Superior temporal gyrus (tissue), 1 donor: ENCODE measurements around the gene NR2C2.

Experiments
- DNase-seq: peaks from one replicate; pipeline ENCODE4 v3.0.0-alpha.2; 2016; ENCODE audit errors: extremely low spot score

Gene NR2C2

DNA sequence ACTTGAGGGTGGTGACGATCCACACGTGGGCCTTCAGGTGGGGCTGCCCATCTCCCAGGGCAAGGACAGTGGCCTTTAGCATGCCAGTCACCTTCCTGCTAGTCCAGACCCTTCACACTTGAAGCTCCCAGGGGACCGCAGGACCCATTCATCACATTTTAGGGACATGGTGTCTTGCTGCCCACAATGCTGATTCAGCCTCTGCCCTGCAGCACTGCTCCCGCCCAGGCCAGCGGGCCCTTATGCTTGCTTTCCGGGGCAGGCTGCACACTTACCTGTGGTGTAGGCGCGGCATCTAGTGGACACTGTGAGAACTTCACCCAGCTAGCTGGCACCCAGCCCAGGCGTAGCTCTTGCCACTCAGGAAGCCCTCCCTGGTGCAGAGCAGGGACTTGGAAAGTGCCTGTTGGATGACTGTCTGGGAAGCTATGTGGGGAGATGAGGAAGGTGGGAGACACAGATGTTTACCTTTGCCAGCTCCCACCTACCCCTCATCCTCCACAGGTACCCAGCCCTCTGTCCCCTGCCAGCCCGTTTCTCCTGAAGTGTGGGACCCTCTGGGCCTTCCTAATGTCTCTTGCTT is 26.3 kb upstream of the NR2C2 start:
- peak; percentile 91 for DNase-seq

GRCh38 chr3:14921811-14922705 is 25.3 kb upstream of the NR2C2 start:
- no peak for DNase-seq

DNA sequence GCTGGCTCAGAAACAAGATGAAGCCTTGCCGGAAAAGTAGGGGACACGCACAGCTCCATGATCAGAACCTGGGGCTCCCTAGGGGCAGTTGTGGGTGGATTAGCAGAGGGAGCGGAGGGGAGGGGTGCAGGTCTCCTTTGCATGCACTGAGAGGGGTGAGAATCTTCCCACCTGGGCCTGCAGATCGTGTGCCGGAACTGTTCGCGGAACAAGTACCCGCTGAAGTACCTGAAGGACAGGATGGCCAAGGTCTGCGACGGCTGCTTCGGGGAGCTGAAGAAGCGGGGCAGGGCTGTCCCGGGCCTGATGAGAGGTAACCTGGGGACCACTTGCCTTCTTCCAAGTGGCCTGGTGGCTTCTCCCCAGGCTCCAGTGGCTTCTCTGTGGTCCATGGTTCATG is 24.5 kb upstream of the NR2C2 start:
- no peak for DNase-seq

- DNase-seq = no peak
Measured at GRCh38 chr3:14923476-14923875, 23.9 kb upstream of the NR2C2 start.

DNA sequence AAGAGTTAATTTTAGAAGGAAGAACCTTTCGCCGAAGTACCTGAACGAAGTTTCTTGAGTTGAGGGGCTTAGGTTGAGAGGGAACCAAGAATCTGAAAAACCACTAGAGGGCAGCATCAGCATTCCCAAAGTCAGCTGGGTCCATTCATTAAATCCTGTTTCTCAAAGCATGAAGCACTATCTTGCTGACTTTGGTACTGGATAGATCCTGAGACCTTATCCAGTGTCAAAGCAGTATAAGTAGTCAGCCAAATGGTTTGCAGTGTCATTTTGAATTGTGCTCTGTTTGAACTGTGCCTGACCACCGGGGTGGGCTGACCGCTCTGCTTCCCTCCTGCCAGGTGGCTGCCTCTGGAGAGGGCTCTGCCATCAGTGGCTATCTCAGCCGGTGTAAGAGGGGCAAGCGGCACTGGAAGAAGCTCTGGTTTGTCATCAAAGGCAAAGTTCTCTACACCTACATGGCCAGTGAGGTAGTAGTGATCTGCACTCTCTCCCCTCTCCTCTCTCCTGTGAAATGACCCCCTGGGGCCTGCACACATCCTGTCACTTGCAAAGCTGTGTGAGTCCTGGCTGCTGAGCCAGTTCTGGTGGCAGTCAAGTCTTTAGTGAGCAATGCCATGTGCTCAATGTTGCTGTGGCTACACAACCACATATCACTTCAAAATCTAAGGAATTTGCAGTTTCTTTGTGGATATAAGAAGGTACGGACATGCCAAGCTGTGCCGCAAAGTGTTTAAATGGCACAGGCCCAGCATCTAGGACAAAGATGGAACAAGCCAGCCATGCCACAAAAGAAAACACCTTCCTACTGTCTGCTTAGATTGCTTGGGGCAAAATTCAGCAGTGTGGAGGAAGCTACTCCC is 21.4 kb upstream of the NR2C2 start:
- peak; percentile 86 for DNase-seq

DNA sequence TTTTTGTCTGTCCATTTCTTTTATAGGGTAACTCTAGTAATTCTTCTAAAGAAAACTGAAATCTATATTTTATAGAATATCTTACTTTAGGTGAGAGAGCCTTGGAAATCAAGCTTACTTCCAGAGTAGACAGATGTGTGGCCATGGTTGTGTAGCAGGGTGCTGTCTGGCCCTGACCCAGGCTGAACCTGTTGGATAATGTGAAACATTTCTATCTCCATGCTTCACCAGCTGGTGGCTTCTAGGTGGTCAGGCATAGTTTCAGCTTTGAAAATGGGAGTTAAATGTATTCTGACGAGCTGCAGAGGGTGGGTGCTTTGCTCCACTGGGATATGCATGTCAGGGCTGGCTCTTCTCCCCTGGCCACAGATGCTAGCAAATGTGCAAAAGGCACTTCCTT is 20.8 kb upstream of the NR2C2 start:
- no peak for DNase-seq

- no peak for DNase-seq
Measured at GRCh38 chr3:14927308-14927707, 20.1 kb upstream of the NR2C2 start.

GRCh38 chr3:14929310-14930074 is 17.9 kb upstream of the NR2C2 start:
- no peak for DNase-seq

DNA sequence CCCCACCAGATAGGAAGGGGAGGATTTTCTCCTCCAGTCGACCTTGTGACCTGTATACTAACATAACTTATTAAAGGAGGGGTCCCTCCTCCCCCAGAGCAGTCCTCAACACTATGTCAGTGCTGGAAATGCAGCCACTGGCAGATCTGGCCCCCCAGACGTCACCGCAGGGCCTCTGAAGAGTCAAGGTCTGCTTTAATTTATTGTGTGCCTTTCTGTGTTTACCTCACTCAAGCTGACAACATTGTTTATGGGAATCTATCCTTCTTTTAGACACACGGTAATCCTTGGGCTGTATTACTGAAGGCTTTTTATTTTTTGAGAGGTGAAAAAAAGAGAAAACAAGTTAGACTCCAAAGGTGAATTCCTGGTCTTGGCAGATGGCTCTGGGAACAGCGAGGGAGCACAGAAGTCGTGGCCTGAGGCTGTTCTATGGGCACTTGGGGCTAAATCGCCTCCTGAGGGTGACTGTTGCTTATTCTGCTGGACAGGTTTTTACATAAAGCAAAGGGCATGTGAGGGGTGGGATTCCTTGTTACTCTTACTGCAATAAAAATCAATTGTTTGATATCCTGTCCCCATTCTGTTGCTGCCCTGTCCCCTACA is 13.5 kb upstream of the NR2C2 start:
- DNase-seq = no peak

GRCh38 chr3:14935592-14936345 is 11.6 kb upstream of the NR2C2 start:
- no peak for DNase-seq

DNA sequence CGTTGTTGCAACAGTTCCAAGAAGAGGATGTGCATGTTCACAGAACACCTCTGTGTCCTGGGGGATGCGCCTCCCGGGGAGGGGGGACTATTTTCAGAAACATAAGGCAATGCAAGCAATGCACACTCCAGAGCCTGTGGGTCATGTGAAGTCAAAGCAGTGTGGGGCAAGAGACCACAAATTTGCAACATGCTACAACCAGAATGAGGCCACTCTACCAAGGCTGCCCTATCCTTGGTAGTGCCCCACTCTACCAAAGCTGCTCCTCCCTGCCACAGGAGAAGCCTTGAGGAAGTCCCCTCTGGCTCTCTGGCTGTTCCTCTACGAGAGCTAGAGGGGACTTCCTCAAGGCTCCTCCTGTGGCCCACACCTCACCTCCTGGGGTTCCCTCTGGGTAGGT is 8.4 kb upstream of the NR2C2 start:
- no peak for DNase-seq

- peak; percentile 42 for DNase-seq
Measured at GRCh38 chr3:14941871-14942270, 5.5 kb upstream of the NR2C2 start.

DNA sequence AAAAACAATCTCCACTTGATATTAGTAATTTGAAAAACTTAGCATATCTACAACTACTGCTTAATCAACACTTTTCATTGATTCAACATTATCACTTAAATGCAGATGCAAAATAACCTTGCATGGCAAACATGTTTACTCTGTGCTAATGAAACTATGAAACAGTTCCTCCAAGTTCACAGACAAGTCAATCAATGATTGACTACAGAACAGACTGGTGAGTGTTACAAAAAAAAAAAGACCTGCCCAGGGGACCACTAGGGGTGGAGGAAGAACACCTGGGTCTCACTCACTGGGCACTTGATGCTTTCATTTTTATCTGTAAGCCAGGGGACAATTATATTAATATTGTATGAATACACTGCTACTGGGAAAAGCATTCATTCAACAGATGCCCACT is 4.3 kb upstream of the NR2C2 start:
- DNase-seq = no peak

- no peak for DNase-seq
Measured at GRCh38 chr3:14946236-14946635, 1.1 kb upstream of the NR2C2 start.

GRCh38 chr3:14946739-14947099 is 664 bp upstream of the NR2C2 start:
- peak; percentile 40 for DNase-seq

GRCh38 chr3:14947886-14948608 is 664 bp downstream of the NR2C2 start:
- peak; percentile 99 for DNase-seq

DNA sequence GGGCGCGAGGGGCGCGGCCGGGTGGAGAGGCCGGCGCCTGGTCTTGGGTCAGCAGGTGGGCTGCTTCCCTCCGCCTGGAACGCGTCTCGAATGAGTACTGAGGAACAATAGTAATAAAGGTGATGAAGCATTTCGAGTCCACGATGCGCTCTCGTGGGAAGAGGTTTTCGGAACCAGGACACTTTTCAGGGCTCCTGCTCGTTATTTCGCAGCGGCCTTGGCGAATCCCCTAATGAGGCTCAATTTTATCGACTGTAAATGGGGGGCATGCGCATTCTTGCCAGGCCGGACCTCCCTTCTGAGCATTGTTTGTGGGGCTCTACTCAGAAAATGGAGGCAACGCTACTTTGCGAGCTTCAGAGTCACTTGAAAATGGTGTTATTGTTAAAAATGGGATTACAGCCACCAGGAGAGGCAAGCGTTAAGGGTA is 1.2 kb downstream of the NR2C2 start:
- no peak for DNase-seq

DNA sequence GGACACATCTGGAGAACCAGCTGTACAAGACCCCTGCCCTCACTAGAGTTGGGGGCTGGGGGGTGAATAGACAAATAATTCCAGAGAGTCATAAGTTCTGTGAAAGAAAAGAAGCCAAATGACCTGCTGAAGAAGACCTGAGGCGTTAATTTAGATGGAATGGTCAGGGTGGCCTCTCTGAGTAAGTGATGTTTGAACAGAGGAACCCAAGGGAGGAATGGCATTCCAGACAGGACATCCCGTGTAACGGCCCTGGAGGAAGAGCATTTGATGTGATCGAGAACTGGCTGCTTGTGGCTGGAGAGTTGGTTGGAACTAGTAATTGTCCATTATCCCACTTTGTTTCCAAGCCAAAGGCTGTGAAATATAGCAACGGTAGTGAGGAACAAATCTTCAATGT is 1.7 kb downstream of the NR2C2 start:
- DNase-seq = no peak

- no peak for DNase-seq
Measured at GRCh38 chr3:14950274-14950673, 2.9 kb downstream of the NR2C2 start.

GRCh38 chr3:14957153-14957552 is 9.8 kb downstream of the NR2C2 start:
- DNase-seq = no peak
